ENCODE data around the gene ADRM1. TPM values are rescaled to one million over a fixed set of nuclear protein-coding genes. Genes with fewer than 3 reads are reported as not detected.

ADRM1 gene
- total RNA-seq, 1 experiment from 2014 or later: 227 TPM

- intact Hi-C loops (cut with micrococcal nuclease; ENCODE audit: unreplicated experiment): loop anchor here (10.0 kb wide), 1 partner anchor 178 kb away; no protein-coding TSS in a partner anchor
- H3K27ac Mint-ChIP-seq (ENCODE audit: unreplicated experiment): peak overlapping the region; percentile 41
Observed at GRCh38 chr20:62306414-62307187, 3.8 kb downstream of the ADRM1 start.

GRCh38 chr20:62307226-62308101 lies 4.7 kb downstream of the ADRM1 start:
- H3K27me3 Mint-ChIP-seq (ENCODE audit: unreplicated experiment): no peaks in the 10 kb centered on the region

More at GRCh38 chr20:62306414-62307187, 3.8 kb downstream of the ADRM1 start:
- TF ChIP-seq CTCF (IDR thresholded peaks at IDR 0.05; ENCODE audit: unreplicated experiment): no peak
- H3K9me3 Mint-ChIP-seq (ENCODE audit: low read depth, unreplicated experiment): no peaks in the 10 kb centered on the region
- H3K27me3 Mint-ChIP-seq (ENCODE audit: unreplicated experiment): no peaks in the 10 kb centered on the region
- CTCF ChIA-PET: interaction anchor here (1.2 to 1.5 kb wide), 2 partner anchors 57 to 76 kb away, joined by 3 to 9 read pairs; no protein-coding TSS in a partner anchor
- peaks cover 94% of the 10 kb centered on the region for H3K36me3 Mint-ChIP-seq (ENCODE audit: insufficient read depth, unreplicated experiment)
- peaks cover 38% of the 10 kb centered on the region for H3K4me1 Mint-ChIP-seq (ENCODE audit: low read depth, unreplicated experiment)
- DNase-seq: no peak
- no TSS peak for BruUV-seq (replicated peaks)
- no peak overlapping the region for H3K4me3 Mint-ChIP-seq (ENCODE audit: low read depth, unreplicated experiment)

GRCh38 chr20:62308102-62308822 lies 5.5 kb downstream of the ADRM1 start:
- no peaks in the 10 kb centered on the region for H3K27me3 Mint-ChIP-seq (ENCODE audit: unreplicated experiment)
- TF ChIP-seq CTCF (IDR thresholded peaks at IDR 0.05; ENCODE audit: unreplicated experiment): no peak
- no peaks in the 10 kb centered on the region for H3K9me3 Mint-ChIP-seq (ENCODE audit: low read depth, unreplicated experiment)
- H3K27ac Mint-ChIP-seq (ENCODE audit: unreplicated experiment): peak overlapping the region; percentile 50
- H3K36me3 Mint-ChIP-seq (ENCODE audit: insufficient read depth, unreplicated experiment): peaks cover 93% of the 10 kb centered on the region
- H3K4me3 Mint-ChIP-seq (ENCODE audit: low read depth, unreplicated experiment): no peak overlapping the region
- H3K4me1 Mint-ChIP-seq (ENCODE audit: low read depth, unreplicated experiment): peaks cover 38% of the 10 kb centered on the region
- no peak for DNase-seq
- CTCF ChIA-PET: no interaction called here
- BruUV-seq (replicated peaks): TSS peak; percentile 6
- intact Hi-C loops (cut with micrococcal nuclease; ENCODE audit: unreplicated experiment): loop anchor here (10.0 kb wide), 1 partner anchor 177 kb away; no protein-coding TSS in a partner anchor

More at GRCh38 chr20:62307226-62308101, 4.7 kb downstream of the ADRM1 start:
- CTCF ChIA-PET: interaction anchor here (1.2 to 1.5 kb wide), 2 partner anchors 56 to 75 kb away, joined by 3 to 9 read pairs; no protein-coding TSS in a partner anchor
- TF ChIP-seq CTCF (IDR thresholded peaks at IDR 0.05; ENCODE audit: unreplicated experiment): no peak
- Mint-ChIP-seq H3K4me3 (ENCODE audit: low read depth, unreplicated experiment) (no peak overlapping the region), H3K4me1 (ENCODE audit: low read depth, unreplicated experiment) (peaks cover 38% of the 10 kb centered on the region), H3K36me3 (ENCODE audit: insufficient read depth, unreplicated experiment) (peaks cover 93% of the 10 kb centered on the region), H3K27ac (ENCODE audit: unreplicated experiment) (peak overlapping the region; percentile 41), H3K9me3 (ENCODE audit: low read depth, unreplicated experiment) (no peaks in the 10 kb centered on the region)
- no peak for DNase-seq
- no TSS peak for BruUV-seq (replicated peaks)
- intact Hi-C loops (cut with micrococcal nuclease; ENCODE audit: unreplicated experiment): loop anchor here (10.0 kb wide), 1 partner anchor 177 kb away; no protein-coding TSS in a partner anchor

All from Calu3 (cell line).